K562 (cell line): ENCODE data around the gene MTTP. TPM values are rescaled to one million over a fixed set of nuclear protein-coding genes. Genes with fewer than 3 reads are reported as not detected.

Experiments used
- ATAC-seq: fragments of 200-7000 bp; cut with Tn5 transposase; 3 replicates; pipeline ENCODE4 v1.9.1; 2020; ENCODE audit warnings: moderate library complexity
- BruUV-seq: library from RNA; stranded (reverse); fragments of 400-500 nt; replicated peaks from 2 replicates; lab custom pipeline; 2021; lab: Mats Ljungman, UMichigan
- CTCF ChIA-PET: fragments of 300-600 bp; formaldehyde crosslinking; extraction: SDS; loops from one replicate; lab custom pipeline; 2021; ENCODE audit warnings: low intra/inter-chr PET ratio; lab: Yijun Ruan, JAX
- POLR2A ChIA-PET: fragments of 300-600, 350-650 bp; sonication (Branson Sonifier 250); formaldehyde crosslinking; extraction: SDS; loops from one replicate; lab custom pipeline; 2021; ENCODE audit warnings: antibody characterized with exemption, inconsistent platforms; lab: Yijun Ruan, JAX
- DNase-seq, 4 experiments: peaks; one replicate each; pipeline versions ENCODE4 v3.0.0 to v3.0.0-alpha.2; 2011 to 2018; ENCODE audit warnings: low spot score in 3 of 4, mixed read lengths in 3 of 4; ENCODE audit errors: extremely low read depth in 1 of 4
- FAIRE-seq: peaks from 2 replicates; lab custom pipeline; 2011; peaks lifted over from hg19 to GRCh38; lab: Jason Lieb, UNC
- H2AFZ ChIP-seq: 2 replicates; pipeline ENCODE4 v1.6.0; 2011; ENCODE audit warnings: low read depth, low read length, control low read depth, inconsistent platforms
- H3K27ac ChIP-seq: fragments of 200-600 bp; 3 replicates; pipeline ENCODE4 v1.8.0; 2011; ENCODE audit warnings: low read depth, mild to moderate bottlenecking, control low read depth, inconsistent platforms, low read length, moderate library complexity, mixed read lengths; ENCODE audit errors: extremely low read depth
- H3K27me3 ChIP-seq, 2 experiments: fragments of 300-600 bp in 1 of 2; 2 replicates in 1 of 2; 3 replicates in 1 of 2; pipeline versions ENCODE4 v1.6.0 to v1.8.0; 2011; ENCODE audit warnings: inconsistent platforms in 2 of 2, low read length in 2 of 2, mild to moderate bottlenecking in 1 of 2, mixed read lengths in 1 of 2, moderate library complexity in 1 of 2; ENCODE audit not compliant: control insufficient read depth in 2 of 2, insufficient read depth in 2 of 2
- H3K36me3 ChIP-seq: fragments of 300-600 bp; 3 replicates; pipeline ENCODE4 v1.8.0; 2011; ENCODE audit warnings: mild to moderate bottlenecking, low read length, inconsistent platforms; ENCODE audit not compliant: control insufficient read depth, insufficient read depth
- H3K4me1 ChIP-seq, 2 experiments: fragments of 200-600 bp in 1 of 2; replicated peaks in 1 of 2; 2 replicates in 1 of 2; 3 replicates in 1 of 2; pipeline versions ENCODE4 v1.5.1 to v1.8.0; 2011; ENCODE audit warnings: inconsistent platforms in 2 of 2, low read length in 2 of 2, mild to moderate bottlenecking in 1 of 2, mixed read lengths in 1 of 2, moderate library complexity in 1 of 2; ENCODE audit not compliant: control insufficient read depth in 2 of 2, insufficient read depth in 2 of 2
- H3K4me2 ChIP-seq: 2 replicates; pipeline ENCODE4 v1.6.1; 2011; ENCODE audit warnings: low read length, control low read depth, inconsistent platforms, mixed read lengths; ENCODE audit not compliant: insufficient read depth
- H3K4me3 ChIP-seq: fragments of 200-600 bp; sonication (generic), shearing (Covaris generic); 2 replicates; pipeline ENCODE4 v1.5.1; 2016; ENCODE audit warnings: control low read depth, inconsistent platforms
- H3K79me2 ChIP-seq: fragments of 200-600 bp; 3 replicates; pipeline ENCODE4 v1.8.0; 2011; ENCODE audit warnings: low read length, inconsistent platforms; ENCODE audit not compliant: control insufficient read depth, insufficient read depth
- H3K9ac ChIP-seq, 2 experiments: 2 replicates each; pipeline versions ENCODE4 v1.6.0 to v1.6.1; 2011; ENCODE audit warnings: low read depth in 2 of 2, low read length in 2 of 2, control low read depth in 1 of 2, inconsistent platforms in 1 of 2, mild to moderate bottlenecking in 1 of 2, mixed read lengths in 1 of 2; ENCODE audit not compliant: insufficient read depth in 1 of 2
- H3K9me1 ChIP-seq: one replicate; pipeline ENCODE4 v1.6.0; 2011; ENCODE audit warnings: inconsistent platforms, mild to moderate bottlenecking, low read length, moderate library complexity; ENCODE audit not compliant: control insufficient read depth, insufficient read depth
- H3K9me3 ChIP-seq: replicated peaks from 2 replicates; pipeline ENCODE4 v1.5.1; 2011; ENCODE audit warnings: low read depth, low read length, inconsistent platforms; ENCODE audit not compliant: control insufficient read depth, insufficient read depth
- H4K20me1 ChIP-seq: replicated peaks from 2 replicates; pipeline ENCODE4 v1.6.1; 2011; ENCODE audit warnings: low read length, inconsistent platforms, mixed read lengths; ENCODE audit not compliant: control insufficient read depth, insufficient read depth
- BACH1 ChIP-seq: fragments of 200-800 bp; sonication (Bioruptor generic); IDR thresholded peaks from 2 replicates; pipeline ENCODE4 v1.6.1; 2016; ENCODE audit warnings: missing genetic modification characterization, missing compliant biosample characterization
- CEBPB ChIP-seq: fragments of 450-650 bp; IDR thresholded peaks from 2 replicates; pipeline ENCODE4 v1.6.1; 2016; ENCODE audit warnings: missing genetic modification characterization, missing compliant biosample characterization
- CREB3 ChIP-seq: fragments of 450-650 bp; conservative IDR thresholded peaks from 2 replicates; pipeline ENCODE4 v1.6.1; 2016; ENCODE audit warnings: missing genetic modification characterization, low read depth, mild to moderate bottlenecking, missing compliant biosample characterization, moderate library complexity
- E2F5 ChIP-seq: sonication (generic); formaldehyde crosslinking; IDR thresholded peaks from 2 replicates; pipeline ENCODE4 v1.8.0; 2022; ENCODE audit warnings: mild to moderate bottlenecking, missing genetic modification reagents
- IRF2 ChIP-seq: sonication (generic); formaldehyde crosslinking; IDR thresholded peaks from 2 replicates; pipeline ENCODE4 v1.8.1; 2022; ENCODE audit warnings: mild to moderate bottlenecking, missing genetic modification reagents
- NFE2 ChIP-seq: IDR thresholded peaks from 2 replicates; pipeline ENCODE4 v1.6.1; 2014; ENCODE audit warnings: antibody characterized with exemption, low read depth
- NR4A1 ChIP-seq, 2 experiments: fragments of 250-450 bp in 1 of 2; fragments of 450-650 bp in 1 of 2; sonication (Bioruptor Pico) in 1 of 2; IDR thresholded peaks; 2 replicates each; pipeline versions ENCODE4 v1.4.0 to v1.6.1; 2016 to 2020; ENCODE audit warnings: mild to moderate bottlenecking in 2 of 2, missing compliant biosample characterization in 1 of 2, missing genetic modification characterization in 1 of 2, moderate library complexity in 1 of 2
- USF2 ChIP-seq: sonication (generic); formaldehyde crosslinking; IDR thresholded peaks from 2 replicates; pipeline ENCODE4 v1.5.0; 2020; ENCODE audit warnings: missing genetic modification reagents
- ZNF165 ChIP-seq: fragments of 250-450 bp; sonication (Bioruptor Pico); IDR thresholded peaks from 2 replicates; pipeline ENCODE4 v1.4.0; 2020; ENCODE audit warnings: borderline replicate concordance
- WGBS: fragments of 100-300 bp; shearing (Covaris generic); methylation state at CpG from one replicate; pipeline ENCODE4 v1.1.6; 2016; ENCODE audit warnings: low coverage, mixed read lengths; ENCODE audit not compliant: insufficient coverage; ENCODE audit errors: missing lambda C conversion rate; 5-methylcytosine and 5-hydroxymethylcytosine counted together
- in situ Hi-C: fragments of 300-500 bp; cut with MboI; formaldehyde crosslinking; loops from 4 replicates; pipeline ENCODE4 v1.15.0; 2018; ENCODE audit warnings: inconsistent platforms, mixed read lengths
- intact Hi-C: fragments of 100-400 bp; cut with micrococcal nuclease; formaldehyde crosslinking; loops from 2 replicates; pipeline ENCODE4 v1.14.2; 2022
- polyA plus RNA-seq, 8 experiments: library from polyadenylated mRNA; depleted of rRNA in 4 of 8; stranded (reverse) in 5 of 8; unstranded in 3 of 8; fragments of >200 nt; fragmentation: Nextera tagmentation in 2 of 8; fragmentation: Illumina TruSeq in 1 of 8; extraction: Ambion mirVana in 2 of 8; extraction: Trizol in 1 of 8; gene quantifications; 2 replicates each; pipeline versions ENCODE4 v1.2.1 to v1.2.3, GENCODE V29; 2011 to 2014; ENCODE audit warnings: inconsistent platforms in 1 of 8, missing spikeins in 1 of 8
- total RNA-seq, 7 experiments: library from RNA; depleted of rRNA in 6 of 7; stranded (reverse); fragments of >200 nt in 6 of 7; fragmentation: Illumina TruSeq in 2 of 7; extraction: Trizol in 2 of 7; gene quantifications; 2 replicates each; pipeline versions ENCODE4 v1.2.1 to v1.2.3, GENCODE V29; 2011 to 2021; ENCODE audit warnings: low replicate concordance in 1 of 7

MTTP gene
- total and polyA plus RNA-seq, 9 of the 15 experiments (the other 6 are each of a cell fraction or from before 2014, with no cell fraction given) = 0.01 to 0.29 (median 0.04) TPM; not detected in 2

GRCh38 chr4:99633772-99634171 lies 59.1 kb downstream of the MTTP start:
- no peak for FAIRE-seq
- WGBS = 2% methylated on average over 14 of the region's 14 CpGs
- H3K4me2 ChIP-seq = no peak overlapping the region

More at GRCh38 chr4:99633772-99634171, 59.1 kb downstream of the MTTP start:
- POLR2A ChIA-PET = no interaction called here
- H3K36me3 ChIP-seq = no peaks in the 10 kb centered on the region
- no peaks in the 10 kb centered on the region for H3K9me3 ChIP-seq
- H3K4me1 ChIP-seq = no peaks in the 10 kb centered on the region
- H2AFZ ChIP-seq = peak overlapping the region; percentile 50; the same call in 1 of the 2 replicates
- H4K20me1 ChIP-seq = no peaks in the 10 kb centered on the region
- DNase-seq = peak in 1 of 4 experiments; percentile 31
- BruUV-seq = no TSS peak
- peak; percentile 64 for ATAC-seq
- H3K4me3 ChIP-seq = no peak overlapping the region
- H3K9me1 ChIP-seq = no peaks in the 10 kb centered on the region
- H3K27me3 ChIP-seq = no peaks in the 10 kb centered on the region
- H3K79me2 ChIP-seq = no peaks in the 10 kb centered on the region
- H3K27ac ChIP-seq = no peak overlapping the region
- intact Hi-C loops (no loop called here), in situ Hi-C loops (no loop called here)
- TF ChIP-seq BACH1 = 0 out of 2 replicates have a peak, but pooled peaks have one; percentile 46
- TF ChIP-seq E2F5 (CRISPR knock-in tag) = no peak
- TF ChIP-seq USF2 = no peak
- TF ChIP-seq NFE2 = peak; percentile 63
- TF ChIP-seq CREB3 (tag) = 0 out of 2 replicates have a peak, but pooled peaks have one; percentile 34
- no peak for TF ChIP-seq NR4A1 (CRISPR knock-in tag; IDR thresholded peaks at IDR 0.05)
- TF ChIP-seq NR4A1 (tag; IDR thresholded peaks at IDR 0.05) = peak; percentile 92
- no peak for TF ChIP-seq ZNF165 (CRISPR knock-in tag)
- TF ChIP-seq CEBPB (tag) = peak; percentile 62
- TF ChIP-seq IRF2 = no peak
- CTCF ChIA-PET = no interaction called here
- H3K9ac ChIP-seq = no peak overlapping the region
